Breast epithelium (tissue), 4 donors: ENCODE results near the gene FNTB. TPM values are rescaled to one million over a fixed set of nuclear protein-coding genes. Genes with fewer than 3 reads are reported as not detected.
A peak's percentile ranks its signal among the peaks of the same experiment; 100 is the strongest.

Experiments
- DNase-seq, 2 donors: peaks; one replicate each; pipeline ENCODE4 v3.0.0-alpha.2; 2019; ENCODE audit warnings: low spot score in 2 of 2
- H3K27ac ChIP-seq, 2 donors: fragments of 200-600 bp; sonication (generic) in 1 of 2; one replicate each; pipeline ENCODE4 v1.5.1; 2016 to 2019; ENCODE audit warnings: mild to moderate bottlenecking in 1 of 2
- H3K27me3 ChIP-seq, 2 donors: fragments of 200-600 bp; sonication (generic) in 1 of 2; one replicate each; pipeline versions ENCODE4 v1.5.1 to v1.6.0; 2017 to 2019; ENCODE audit warnings: control low read depth in 1 of 2, mild to moderate bottlenecking in 1 of 2
- H3K36me3 ChIP-seq: fragments of 200-600 bp; one replicate; pipeline ENCODE4 v1.5.1; 2019
- H3K4me1 ChIP-seq, 2 donors: fragments of 200-600 bp; sonication (generic); one replicate each; pipeline ENCODE4 v1.5.1; 2016 to 2019; ENCODE audit warnings: control low read depth in 1 of 2
- H3K4me3 ChIP-seq, 3 donors: fragments of 200-600 bp; sonication (generic); 1 replicate in 2 of 3; 2 replicates in 1 of 3; pipeline ENCODE4 v1.5.1; 2016 to 2019; ENCODE audit warnings: mild to moderate bottlenecking in 3 of 3, moderate library complexity in 2 of 3
- H3K9me3 ChIP-seq, 2 donors: fragments of 200-600 bp; sonication (generic) in 1 of 2; one replicate each; pipeline ENCODE4 v1.5.1; 2016 to 2019; ENCODE audit warnings: control low read depth in 1 of 2
- POLR2A ChIP-seq: fragments of 450-650 bp; IDR thresholded peaks from one replicate; pipeline ENCODE4 v1.6.1; 2016; ENCODE audit warnings: antibody characterized with exemption, mild to moderate bottlenecking, moderate library complexity
- POLR2AphosphoS5 ChIP-seq, 3 donors: sonication (generic); formaldehyde crosslinking; IDR thresholded peaks; one replicate each; pipeline ENCODE4 v1.6.1; 2017; ENCODE audit warnings: antibody characterized with exemption in 3 of 3
- intact Hi-C: fragments of 100-400 bp; cut with DNase I; formaldehyde crosslinking; loops from one replicate; pipeline ENCODE4 v1.15.1; 2023; ENCODE audit warnings: low total_unique reads
- total RNA-seq, 3 donors: library from RNA; depleted of rRNA; stranded (reverse); fragments of >200 nt; gene quantifications; one replicate each; pipeline ENCODE4 v1.1.0, GENCODE V29; 2016
- TF ChIP-seq, protein P1 (sequence below), 3 donors: fragments of 450-650 bp; IDR thresholded peaks; one replicate each; pipeline ENCODE4 v1.5.1; 2016 to 2017; ENCODE audit warnings: antibody characterized with exemption in 3 of 3, mild to moderate bottlenecking in 3 of 3, moderate library complexity in 3 of 3

The FNTB gene
- total RNA-seq, 3 donors from 2014 or later, result 15.7 to 22.9 (median 18.9) TPM

DNA sequence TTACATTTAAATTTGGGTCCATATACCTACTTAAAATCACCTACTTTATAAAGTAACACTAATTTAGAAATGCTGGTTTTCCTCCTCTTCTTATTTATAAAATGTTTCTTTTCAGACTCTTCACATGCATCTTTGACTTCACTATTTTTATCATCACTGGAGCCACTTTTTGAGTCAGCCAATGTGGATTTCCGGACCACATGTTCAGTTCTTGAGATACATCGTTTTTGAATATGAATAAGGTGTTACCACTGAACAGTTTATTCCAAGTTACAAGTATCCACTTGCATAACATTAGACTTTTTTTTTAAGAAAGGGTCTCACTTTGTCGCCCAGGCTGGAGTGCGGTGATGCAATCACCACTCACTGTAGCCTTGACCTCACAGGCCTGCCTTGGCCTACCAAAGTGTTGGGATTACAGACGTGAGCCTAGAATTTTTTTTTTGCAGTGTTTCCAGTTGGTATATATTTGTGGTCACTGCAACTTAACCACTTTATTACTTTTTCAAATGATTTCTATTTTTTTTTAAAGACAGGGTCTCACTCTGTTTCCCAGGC, 5.7 kb downstream of the FNTB start:
- no peak overlapping the region for H3K27ac ChIP-seq
- intact Hi-C loops, result no loop called here

DNA sequence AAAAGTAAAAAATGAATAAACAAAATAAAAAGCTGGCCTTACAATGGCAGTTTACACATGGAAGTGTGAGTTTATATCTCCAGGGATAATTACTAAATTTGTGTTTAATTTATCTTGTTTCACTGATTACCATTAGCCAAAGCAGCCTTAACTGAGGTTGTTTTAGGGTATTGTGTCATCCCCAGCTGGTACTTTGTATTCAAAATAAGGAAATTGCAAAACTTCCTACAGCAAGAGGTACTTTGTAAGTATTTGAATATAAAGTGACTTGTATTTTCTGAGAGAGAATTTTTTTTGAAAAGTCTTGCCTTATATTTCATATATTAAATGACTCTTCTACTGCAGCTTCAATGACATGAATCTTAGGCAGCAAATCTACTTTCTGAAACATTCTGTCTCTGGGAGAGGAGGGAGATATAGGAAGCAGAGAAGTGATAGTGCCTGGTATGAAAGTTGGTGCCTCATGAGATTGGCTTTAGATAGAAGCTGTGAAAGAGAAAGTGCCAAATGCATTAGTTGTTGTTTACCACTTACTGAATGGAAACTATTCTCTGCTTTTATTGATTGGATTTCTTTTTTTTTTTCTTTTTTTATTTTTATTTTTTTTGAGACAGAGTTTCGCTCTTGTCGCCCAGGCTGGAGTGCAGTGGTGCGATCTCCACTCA, 6.7 kb downstream of the FNTB start:
- Histone ChIP-seq H3K36me3 (no peaks in the 10 kb centered on the region), H3K27ac (no peak overlapping the region), H3K4me1 (no peaks in the 10 kb centered on the region), H3K4me3 (no peak overlapping the region), H3K27me3 (no peaks in the 10 kb centered on the region), H3K9me3 (no peaks in the 10 kb centered on the region)
- no peak for TF ChIP-seq POLR2AphosphoS5 (IDR thresholded peaks at IDR 0.05)
- TF ChIP-seq POLR2A, result no peak
- TF ChIP-seq, protein P1, sequence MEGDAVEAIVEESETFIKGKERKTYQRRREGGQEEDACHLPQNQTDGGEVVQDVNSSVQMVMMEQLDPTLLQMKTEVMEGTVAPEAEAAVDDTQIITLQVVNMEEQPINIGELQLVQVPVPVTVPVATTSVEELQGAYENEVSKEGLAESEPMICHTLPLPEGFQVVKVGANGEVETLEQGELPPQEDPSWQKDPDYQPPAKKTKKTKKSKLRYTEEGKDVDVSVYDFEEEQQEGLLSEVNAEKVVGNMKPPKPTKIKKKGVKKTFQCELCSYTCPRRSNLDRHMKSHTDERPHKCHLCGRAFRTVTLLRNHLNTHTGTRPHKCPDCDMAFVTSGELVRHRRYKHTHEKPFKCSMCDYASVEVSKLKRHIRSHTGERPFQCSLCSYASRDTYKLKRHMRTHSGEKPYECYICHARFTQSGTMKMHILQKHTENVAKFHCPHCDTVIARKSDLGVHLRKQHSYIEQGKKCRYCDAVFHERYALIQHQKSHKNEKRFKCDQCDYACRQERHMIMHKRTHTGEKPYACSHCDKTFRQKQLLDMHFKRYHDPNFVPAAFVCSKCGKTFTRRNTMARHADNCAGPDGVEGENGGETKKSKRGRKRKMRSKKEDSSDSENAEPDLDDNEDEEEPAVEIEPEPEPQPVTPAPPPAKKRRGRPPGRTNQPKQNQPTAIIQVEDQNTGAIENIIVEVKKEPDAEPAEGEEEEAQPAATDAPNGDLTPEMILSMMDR (IDR thresholded peaks at IDR 0.05), result no peak
- DNase-seq, result no peak
- intact Hi-C loops, result no loop called here

More for the DNA sequence above, 5.7 kb downstream of the FNTB start:
- Histone ChIP-seq H3K4me3 (no peak overlapping the region), H3K4me1 (no peaks in the 10 kb centered on the region), H3K36me3 (no peaks in the 10 kb centered on the region), H3K9me3 (no peaks in the 10 kb centered on the region), H3K27me3 (no peaks in the 10 kb centered on the region)
- DNase-seq, result no peak
- TF ChIP-seq, protein P1 (IDR thresholded peaks at IDR 0.05), result no peak
- TF ChIP-seq POLR2A (no peak), POLR2AphosphoS5 (IDR thresholded peaks at IDR 0.05) (no peak)

DNA sequence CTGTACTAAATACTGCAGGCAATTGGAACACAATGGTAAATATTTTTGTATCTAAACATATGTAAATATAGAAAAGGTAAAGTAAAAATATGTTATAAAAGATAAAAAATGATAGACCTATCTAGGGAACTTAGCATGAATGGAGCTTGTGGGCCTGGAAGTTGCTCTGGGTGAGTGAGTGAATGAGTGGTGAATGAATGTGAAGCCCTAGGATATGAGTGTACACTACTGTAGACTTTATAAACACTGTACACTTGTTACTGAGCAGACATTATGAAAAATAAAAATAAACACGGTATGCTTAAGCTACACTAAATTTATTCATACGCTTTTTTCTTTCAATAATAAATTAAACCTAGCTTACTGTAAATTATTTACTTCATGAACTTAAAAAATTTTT, 7.8 kb downstream of the FNTB start:
- H3K27me3 ChIP-seq, result no peaks in the 10 kb centered on the region
- no peak overlapping the region for H3K4me3 ChIP-seq
- intact Hi-C loops, result no loop called here
- no peaks in the 10 kb centered on the region for H3K36me3 ChIP-seq
- no peak for TF ChIP-seq POLR2A
- TF ChIP-seq POLR2AphosphoS5 (IDR thresholded peaks at IDR 0.05), result no peak
- TF ChIP-seq, protein P1 (IDR thresholded peaks at IDR 0.05), result no peak
- no peaks in the 10 kb centered on the region for H3K9me3 ChIP-seq
- H3K27ac ChIP-seq, result no peak overlapping the region
- DNase-seq, result no peak
- H3K4me1 ChIP-seq, result no peaks in the 10 kb centered on the region

DNA sequence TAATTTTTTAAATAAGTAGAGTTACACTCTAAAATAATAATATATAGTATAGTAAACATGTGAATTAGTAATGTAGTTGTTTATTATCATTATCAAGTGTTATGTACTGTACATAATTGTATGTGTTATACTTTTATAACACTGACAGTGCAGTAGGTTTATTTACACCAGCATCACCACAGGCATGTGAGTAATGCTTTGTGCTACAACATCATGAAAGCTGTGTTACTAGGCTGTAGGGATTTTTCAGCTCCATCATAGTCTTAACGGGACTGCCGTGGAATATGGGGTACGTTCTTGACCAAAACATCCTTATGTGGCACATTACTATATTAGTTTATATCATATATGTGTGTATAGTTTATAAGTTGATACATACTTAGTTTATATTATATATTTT, 8.6 kb downstream of the FNTB start:
- intact Hi-C loops, result no loop called here
- Histone ChIP-seq H3K4me1 (no peaks in the 10 kb centered on the region), H3K27me3 (no peaks in the 10 kb centered on the region), H3K27ac (no peak overlapping the region), H3K36me3 (no peaks in the 10 kb centered on the region), H3K9me3 (no peaks in the 10 kb centered on the region), H3K4me3 (no peak overlapping the region)
- no peak for DNase-seq
- TF ChIP-seq POLR2A, result no peak
- no peak for TF ChIP-seq POLR2AphosphoS5 (IDR thresholded peaks at IDR 0.05)
- TF ChIP-seq, protein P1 (IDR thresholded peaks at IDR 0.05), result no peak

DNA sequence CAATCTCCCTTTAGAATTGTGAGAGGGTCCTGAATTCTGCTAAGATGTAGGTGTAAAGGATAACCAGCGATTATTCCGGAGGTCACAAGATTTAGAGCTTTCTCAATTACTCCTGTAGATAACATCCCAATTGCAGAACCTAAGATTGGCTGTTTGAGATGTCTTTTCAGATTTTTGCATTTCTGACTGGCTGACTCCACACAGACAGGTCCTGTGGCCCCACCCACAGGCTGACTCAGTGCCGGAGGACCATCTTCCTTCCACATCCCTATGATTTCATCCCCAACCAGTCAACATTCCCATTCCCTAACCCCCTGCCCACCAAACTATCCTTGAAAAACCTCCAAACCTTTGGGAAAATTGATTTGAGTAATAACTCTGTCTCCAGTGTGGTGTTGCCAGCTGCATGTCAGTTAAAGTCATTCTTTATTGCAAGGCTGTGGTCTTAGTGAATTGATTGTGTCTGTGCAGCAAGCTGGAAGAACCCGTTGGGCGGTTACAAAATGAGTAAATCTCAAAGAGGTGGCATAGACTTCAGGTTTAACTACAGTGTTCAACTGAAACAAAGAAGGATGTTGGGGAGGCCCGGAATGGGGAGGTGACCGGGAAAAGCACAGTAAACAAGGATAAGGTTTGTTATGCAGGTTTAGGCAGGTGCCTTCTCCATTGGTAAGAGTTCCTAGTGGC, 10.6 kb downstream of the FNTB start:
- Histone ChIP-seq H3K27ac (peak overlapping the region; percentile 39 to 40), H3K27me3 (no peaks in the 10 kb centered on the region), H3K4me1 (no peaks in the 10 kb centered on the region), H3K36me3 (no peaks in the 10 kb centered on the region), H3K9me3 (no peaks in the 10 kb centered on the region), H3K4me3 (no peak overlapping the region)
- DNase-seq, result peak in 1 of 2 donors; percentile 37
- TF ChIP-seq, protein P1 (IDR thresholded peaks at IDR 0.05), result no peak
- no peak for TF ChIP-seq POLR2AphosphoS5 (IDR thresholded peaks at IDR 0.05)
- TF ChIP-seq POLR2A, result no peak
- intact Hi-C loops, result no loop called here
